HG03442 (cell line): ENCODE data around the gene UBE2E2.
A peak's percentile ranks its signal among the peaks of the same experiment; 100 is the strongest.
"Not testable (repeated sequence)": the region's sequence is repeated elsewhere in the genome, so short reads cannot be mapped to it uniquely, and the experiment has no call there.

Experiments used
- ATAC-seq: cut with Tn5 transposase; IDR thresholded peaks from one replicate; pipeline ENCODE4 v1.9.1; 2021; ENCODE audit warnings: mild to moderate bottlenecking, moderate library complexity; ENCODE audit not compliant: unreplicated experiment

The UBE2E2 gene

DNA sequence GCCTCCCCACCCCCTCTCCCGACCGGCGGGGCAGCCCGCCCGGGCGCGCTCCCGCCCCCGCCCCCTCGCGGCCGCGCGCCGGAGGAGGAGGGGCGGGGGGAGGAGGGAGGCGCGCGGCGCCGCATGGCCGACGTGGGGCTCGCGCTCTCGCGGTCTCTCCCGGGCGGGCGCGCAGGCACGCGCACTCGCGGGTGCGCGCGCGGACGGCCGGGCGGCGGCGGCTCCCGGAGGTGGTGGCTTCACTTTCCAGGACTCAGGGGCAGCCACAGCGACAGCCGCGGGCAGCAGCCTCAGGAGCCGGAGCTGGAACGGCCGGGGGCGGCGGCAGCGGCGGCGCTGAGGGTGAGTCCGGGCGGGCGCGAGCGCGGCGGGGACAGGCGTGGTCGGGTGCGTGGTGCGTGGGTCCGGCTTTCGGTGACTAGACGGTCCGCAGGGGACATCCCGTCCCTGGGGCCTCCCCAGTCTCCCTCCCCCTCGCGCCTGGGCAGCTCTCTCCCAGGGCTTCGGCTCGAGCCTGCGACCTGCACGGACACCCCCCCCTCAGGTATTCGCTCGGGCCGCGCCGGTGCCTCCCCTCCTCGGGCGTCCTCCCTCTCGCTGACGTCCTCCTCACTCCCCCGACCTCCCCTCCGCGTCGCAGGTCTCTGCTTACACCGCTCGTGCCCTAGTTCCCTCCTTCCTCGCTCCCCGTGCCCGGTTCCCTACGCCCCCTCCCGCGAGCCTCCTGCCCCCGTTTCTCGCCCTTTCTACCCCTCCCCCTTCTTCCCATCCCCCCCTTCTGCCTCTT lies at the start of gene UBE2E2:
UBE2E2 (plus strand) TSS at position 407 of the 787 bp plus-strand sequence.
- peak; percentile 64 for ATAC-seq

DNA sequence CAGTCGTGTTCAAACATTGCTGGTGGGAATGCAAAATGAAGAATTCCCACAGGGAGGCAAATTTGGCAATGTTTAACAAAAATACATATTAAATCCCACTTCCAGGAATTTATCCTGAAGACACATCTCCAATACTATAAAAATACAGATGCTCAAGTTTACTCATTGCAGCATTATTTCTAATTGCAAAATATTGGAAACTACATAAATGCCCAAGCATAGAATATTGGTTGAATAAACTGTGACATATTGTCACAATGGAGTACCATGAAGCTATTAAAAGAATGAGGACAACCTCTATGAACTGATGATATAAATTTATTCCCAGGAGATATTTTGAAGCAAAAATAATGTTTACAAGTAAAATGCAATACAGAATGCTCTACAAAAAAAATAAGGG lies 49.7 kb upstream of the UBE2E2 start:
- ATAC-seq, result no peak

GRCh38 chr3:23157331-23157730 lies 45.8 kb upstream of the UBE2E2 start:
- ATAC-seq, result no peak

DNA sequence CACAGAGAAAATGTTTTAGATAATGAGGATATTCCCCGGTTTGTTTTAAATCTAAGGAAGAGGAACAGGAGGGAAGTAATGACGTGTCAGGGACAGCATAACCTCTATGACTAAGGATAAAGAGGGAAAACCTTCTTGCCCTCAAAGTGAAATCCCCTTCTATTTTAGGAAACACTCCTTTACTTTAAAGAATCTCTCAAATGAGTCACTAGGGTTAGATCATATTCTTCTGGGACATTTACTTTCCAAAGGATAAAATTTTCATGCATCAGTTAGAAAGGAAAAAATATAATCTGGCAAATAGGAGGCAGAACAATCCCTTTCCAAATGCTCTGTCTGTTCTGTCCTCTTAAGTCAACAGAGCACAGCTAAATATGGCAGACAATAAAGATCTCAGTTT lies 43.2 kb upstream of the UBE2E2 start:
- ATAC-seq, result no peak

GRCh38 chr3:23161308-23161707 lies 41.8 kb upstream of the UBE2E2 start:
- ATAC-seq, result no peak

DNA sequence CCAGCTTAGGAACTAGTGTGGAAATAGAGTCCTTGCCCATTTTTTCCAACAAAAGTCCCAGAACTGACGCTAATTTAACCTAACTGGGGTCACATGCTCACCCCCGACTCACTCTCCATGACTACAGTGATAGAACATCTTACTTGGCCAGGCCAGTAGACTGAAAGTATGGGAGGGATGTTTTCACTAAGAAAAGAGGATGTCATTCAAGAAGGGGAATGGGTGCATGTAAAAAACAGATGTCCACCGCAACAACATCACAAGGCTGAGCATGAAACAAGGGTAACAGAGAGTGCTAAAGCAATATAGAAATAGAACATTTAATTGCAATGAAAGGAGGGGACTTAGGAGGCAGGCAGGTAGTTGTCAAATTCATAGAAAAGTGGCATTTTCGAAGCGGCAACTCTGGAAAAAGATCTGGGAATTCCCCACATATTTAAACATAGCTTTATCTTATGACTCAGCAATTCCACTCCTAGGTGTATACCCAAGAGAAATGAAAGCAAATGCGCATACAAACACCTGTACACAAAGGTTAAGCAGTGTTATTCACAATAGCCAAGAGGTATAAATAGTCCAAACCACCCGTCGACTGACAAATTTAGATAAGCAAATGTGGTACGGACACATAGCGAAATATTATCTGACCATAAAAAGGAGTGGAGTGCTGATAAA lies 41.1 kb upstream of the UBE2E2 start:
- ATAC-seq, result peak; percentile 69

DNA sequence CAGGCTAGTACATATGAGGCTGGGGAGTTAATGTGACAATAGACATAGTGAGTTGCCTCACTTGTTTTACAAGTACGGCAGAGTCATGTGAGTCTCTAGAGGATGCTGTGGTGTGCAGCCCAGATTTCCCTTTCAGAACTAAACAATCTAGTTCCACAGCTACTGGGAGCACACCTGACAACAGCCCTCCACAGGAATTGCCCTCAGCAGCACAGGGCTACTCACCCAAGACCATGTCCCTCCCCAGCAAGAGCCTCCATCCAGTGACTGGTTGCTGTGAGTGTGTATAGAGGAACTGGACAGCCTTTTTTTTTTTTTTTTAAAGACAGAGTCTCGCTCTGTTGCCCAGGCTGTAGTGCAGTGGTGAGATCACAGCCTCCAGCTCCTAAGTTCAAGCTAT lies 40.2 kb upstream of the UBE2E2 start:
- peak; percentile 48 for ATAC-seq

GRCh38 chr3:23164746-23165145 lies 38.4 kb upstream of the UBE2E2 start:
- no peak for ATAC-seq

GRCh38 chr3:23165571-23165970 lies 37.6 kb upstream of the UBE2E2 start:
- ATAC-seq, result no peak

DNA sequence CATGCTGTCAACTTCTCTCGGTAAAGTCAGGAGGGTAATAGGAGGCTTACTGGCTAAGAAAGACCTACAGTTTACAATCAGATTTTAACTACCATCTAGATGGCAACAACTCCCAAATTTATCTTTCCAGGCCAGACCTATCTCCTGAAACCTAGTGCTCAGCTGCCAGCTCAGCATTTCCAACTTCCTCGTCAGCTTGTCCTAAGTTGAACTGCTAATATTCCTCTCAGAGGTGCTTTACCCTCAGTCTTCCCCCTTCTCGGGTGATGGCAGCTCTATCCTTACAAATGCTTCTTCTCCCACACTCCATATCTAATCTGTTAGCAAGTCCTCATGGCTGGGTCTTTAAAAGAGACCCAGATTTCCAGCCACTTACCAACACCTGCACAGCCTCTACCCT lies 36.9 kb upstream of the UBE2E2 start:
- ATAC-seq, result no peak

GRCh38 chr3:23166845-23167244 lies 36.3 kb upstream of the UBE2E2 start:
- no peak for ATAC-seq

GRCh38 chr3:23169551-23169950 lies 33.6 kb upstream of the UBE2E2 start:
- ATAC-seq, result no peak

DNA sequence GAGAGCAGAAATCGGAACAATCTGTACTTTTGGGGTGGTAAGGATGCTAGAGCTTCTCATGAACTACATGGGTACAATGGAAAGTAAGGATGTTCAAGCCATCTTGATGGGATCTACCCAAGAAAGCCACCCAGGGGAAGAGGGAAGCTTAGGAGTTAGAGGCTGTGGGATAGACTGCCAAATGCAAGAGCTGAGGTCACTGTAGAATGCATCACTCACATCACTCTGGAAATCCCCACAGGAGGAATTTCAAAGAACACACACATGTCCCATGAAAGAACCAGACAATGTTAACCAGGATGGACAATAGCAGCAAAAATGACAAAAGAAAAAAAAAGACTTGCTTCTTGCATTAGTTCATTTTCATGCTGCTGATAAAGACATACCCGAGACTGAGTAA lies 32.8 kb upstream of the UBE2E2 start:
- no peak for ATAC-seq

- ATAC-seq, result no peak
These were observed 31.1 kb upstream of the UBE2E2 start for GRCh38 chr3:23172059-23172458.

DNA sequence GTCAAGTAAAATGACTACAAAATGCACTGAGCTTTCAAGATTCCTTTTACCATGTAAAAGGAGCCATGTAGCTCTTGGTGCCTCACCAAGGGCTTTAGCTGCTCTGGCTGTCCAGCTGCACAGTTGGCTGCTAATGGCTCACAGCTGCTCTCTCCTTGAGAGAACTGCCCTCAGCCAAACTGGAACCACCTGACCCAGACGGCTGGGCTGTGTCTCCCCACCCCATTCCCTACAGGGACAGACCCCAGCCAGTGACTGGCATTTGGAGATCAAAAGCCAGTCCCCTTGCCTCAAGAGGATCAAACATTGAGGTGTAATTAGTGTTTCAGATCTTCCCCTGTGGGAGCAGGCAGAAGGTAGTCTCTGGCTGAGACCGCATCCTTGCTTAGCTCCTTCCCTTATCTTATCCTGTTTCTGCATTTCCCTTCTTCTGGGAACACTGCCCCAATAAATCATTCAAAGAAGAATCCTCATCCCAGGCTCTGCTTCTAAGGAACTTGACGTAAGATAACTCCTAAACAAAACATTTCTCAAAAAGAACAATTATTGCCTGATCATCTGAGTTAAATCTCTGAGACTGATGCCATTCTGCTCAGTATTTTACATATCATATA lies 28.6 kb upstream of the UBE2E2 start:
- no peak for ATAC-seq

DNA sequence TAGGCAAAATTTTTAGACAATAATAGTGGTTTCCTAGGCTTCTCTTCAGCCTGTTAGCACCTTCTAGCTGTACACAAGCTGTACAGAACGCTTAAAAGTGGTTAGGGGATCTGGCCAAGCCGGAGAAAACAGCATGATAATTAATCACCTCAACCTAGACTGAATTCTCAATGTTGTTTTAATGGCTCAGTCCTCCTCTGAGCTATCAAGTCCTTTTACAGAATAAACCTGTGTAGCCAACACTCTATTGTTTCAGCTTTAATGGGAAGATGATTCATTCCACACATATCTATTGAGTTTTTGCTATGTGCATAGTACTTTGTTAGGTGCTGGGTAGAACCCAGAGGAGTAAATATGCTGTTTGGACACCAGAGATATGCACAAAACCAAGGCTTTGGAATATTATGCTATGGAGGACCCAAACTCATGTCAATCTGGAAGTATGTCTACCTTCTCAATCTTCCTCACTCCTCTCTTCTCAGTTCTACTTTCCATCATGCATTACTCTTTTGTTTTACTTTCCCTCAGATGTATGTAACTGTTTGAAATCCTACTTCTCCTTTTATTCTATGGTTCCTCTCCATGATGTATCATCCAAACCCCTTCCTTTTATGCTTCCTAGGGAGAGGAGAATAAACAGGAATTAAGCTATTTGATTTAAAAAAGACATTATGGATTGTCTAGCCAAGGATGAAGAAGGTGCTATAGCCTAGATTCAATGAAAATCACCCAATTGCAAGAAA lies 27.6 kb upstream of the UBE2E2 start:
- ATAC-seq, result no peak

DNA sequence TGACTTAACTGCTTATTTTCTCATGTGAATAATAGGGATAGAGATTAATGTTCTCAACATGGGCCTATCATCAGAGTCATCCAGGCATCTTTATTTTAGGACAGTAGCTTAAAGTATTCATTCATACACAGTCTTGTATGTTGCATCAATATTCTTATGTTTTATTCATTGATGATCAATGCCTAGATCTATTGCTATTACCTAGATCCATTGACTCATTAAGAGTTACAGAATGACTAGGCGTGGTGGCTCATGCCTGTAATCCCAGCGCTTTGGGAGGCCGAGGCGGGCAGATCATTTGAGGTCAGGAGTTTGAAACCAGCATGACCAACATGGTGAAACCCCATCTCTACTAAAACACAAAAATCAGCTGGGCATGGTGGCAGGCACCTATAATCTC lies 26.3 kb upstream of the UBE2E2 start:
- not testable (repeated sequence) for ATAC-seq

DNA sequence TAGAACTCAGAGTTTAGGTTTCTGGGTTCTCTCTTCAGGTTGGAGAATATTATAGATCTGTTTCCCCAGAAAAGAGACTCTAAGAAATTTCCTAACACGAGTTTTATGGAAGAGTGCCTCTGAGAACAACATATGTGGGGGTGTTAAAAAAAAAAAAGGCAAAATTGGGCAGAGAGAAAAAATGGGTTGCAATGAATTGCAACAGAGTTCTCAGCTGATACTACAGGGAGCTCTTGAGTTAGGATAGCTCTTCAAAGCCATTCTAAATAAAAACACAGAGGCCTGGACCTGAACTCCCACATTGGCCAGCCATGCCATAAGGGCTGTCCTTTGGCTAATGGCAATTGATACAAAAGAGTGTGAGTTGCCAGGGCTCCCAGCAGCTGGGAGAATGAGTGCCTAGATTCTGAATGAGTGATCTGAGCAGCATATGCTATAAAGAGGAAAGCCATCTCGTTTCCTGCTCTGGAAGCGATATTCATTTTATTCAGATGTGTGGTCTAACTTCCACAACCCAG lies 20.1 kb upstream of the UBE2E2 start:
- no peak for ATAC-seq

- ATAC-seq, result no peak
These were observed 19.4 kb upstream of the UBE2E2 start for GRCh38 chr3:23183731-23184130.

GRCh38 chr3:23185861-23186260 lies 17.3 kb upstream of the UBE2E2 start:
- ATAC-seq, result no peak

- ATAC-seq, result no peak
These were observed 13.9 kb upstream of the UBE2E2 start for GRCh38 chr3:23189187-23189586.
